ENCODE measurements around the gene PTPRN2.
A peak's percentile ranks its signal among the peaks of the same experiment; 100 is the strongest.
"Not testable (repeated sequence)": the region's sequence is repeated elsewhere in the genome, so short reads cannot be mapped to it uniquely, and the experiment has no call there.

The PTPRN2 gene

DNA sequence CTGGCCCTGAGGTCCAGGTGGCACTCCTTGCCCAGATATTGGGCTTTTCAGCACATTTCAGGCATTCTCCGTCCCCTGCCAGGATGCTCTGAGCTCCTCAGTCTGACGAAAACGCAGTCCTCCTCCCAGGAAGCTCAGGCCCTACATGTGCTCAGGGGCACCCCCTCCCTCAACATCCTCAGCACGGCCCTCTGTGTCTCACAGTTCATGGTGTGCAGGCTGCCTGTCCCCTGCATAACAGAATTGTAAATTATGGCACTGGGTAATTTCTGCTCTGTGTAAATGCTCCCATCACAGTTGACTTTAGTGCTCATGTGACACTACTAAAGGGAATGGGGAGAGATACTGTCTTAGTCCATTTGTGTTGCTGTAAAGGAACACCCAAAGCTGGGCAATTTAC, 687.1 kb downstream of the PTPRN2 start:
- DNase-seq (ENCODE audit: low spot score), result no peak

GRCh38 chr7:157900011-157900410, 687.6 kb downstream of the PTPRN2 start:
- DNase-seq (ENCODE audit: low spot score), result no peak

GRCh38 chr7:157898802-157899505, 688.7 kb downstream of the PTPRN2 start:
- DNase-seq (ENCODE audit: low spot score), result no peak

DNA sequence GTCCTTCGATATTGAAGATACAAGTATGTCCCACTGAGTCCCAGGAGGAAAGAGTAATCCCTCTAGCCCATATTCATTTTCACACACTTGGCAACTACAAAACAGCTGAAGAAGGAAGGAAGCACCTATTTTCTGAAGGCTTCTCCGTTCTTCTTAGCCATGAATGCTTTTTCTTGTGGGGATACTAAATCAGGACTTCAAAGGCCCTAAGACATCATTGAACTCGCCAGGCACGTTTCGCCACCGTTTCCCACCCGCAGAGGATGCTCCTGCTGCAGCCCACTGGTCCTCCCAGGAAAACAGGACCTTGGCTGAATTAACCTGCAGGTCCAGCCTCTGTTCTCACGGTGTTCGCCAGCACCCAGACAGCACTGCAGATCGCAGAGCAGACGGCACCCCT, 689.4 kb downstream of the PTPRN2 start:
- DNase-seq (ENCODE audit: low spot score), result no peak

DNA sequence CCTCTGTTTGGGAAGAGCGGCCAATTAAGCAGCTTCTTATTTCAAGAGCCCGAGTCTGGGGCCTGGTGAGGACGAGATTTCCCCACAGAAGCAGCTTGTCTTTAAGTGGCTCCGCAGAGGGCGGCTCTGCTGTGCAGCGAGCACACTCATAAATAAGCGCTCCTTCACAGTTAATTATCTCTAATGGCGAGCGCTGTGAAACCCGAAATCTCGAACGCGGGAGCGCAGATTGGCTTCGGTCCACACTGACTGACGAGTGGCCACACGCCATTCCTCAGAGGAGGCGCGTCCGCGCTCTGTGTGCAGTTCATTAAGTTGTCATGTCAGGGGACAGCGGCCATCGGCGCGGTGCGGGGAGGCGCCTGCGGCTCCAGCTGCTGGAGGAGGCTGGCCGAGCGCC, 689.9 kb downstream of the PTPRN2 start:
- DNase-seq (ENCODE audit: low spot score), result peak; percentile 11

GRCh38 chr7:157896774-157897555, 690.7 kb downstream of the PTPRN2 start:
- DNase-seq (ENCODE audit: low spot score), result peak; percentile 8

DNA sequence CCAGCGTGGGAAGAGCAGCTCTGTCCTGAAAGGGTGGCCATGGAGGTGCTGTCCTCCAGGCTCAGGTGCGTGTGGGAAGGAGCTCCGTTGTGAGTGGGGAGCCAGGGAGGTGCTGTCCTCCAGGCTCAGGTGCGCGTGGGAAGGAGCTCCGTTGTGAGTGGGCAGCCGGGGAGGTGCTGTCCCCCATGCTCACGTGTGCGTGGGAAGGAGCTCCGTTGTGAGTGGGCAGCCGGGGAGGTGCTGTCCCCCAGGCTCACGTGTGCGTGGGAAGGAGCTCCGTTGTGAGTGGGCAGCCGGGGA, 691.3 kb downstream of the PTPRN2 start:
- peak; percentile 7 for DNase-seq (ENCODE audit: low spot score)

DNA sequence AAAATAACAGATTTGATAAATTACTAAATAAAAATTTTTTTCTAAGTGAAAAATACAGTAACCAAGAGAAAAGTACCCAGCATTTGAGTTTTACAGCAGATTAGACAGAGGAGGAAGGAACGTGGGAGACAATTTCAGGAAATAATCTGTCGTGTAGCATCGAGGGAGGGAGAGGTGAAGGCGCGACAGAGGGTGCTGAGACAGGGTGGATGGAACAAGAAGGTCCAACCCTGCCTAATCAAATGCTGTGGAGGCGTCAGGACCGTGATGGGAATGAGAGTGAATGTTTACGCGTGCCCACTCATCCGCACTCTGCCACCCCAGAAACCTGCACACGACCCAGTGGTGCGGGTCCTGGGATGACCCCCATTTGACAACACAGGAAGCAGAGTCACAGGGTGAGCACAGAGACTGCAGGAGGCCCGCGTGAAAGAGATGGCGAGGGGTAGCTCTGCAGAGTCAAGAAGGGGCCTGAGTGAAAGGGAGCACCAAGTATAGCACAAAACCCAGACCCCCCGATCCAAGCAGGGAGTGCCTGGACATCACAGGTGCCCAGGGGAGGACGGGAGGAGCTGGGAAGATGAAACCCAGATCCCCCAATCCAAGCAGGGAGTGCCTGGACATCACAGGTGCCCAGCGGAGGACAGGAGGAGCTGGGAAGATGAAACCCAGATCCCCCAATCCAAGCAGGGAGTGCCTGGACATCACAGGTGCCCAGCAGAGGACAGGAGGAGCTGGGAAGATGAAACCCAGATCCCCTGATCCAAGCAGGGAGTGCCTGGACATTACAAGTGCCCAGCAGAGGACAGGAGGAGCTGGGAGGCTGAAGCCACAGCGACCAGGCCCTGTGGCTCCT, 691.9 kb downstream of the PTPRN2 start:
- DNase-seq (ENCODE audit: low spot score), result peak; percentile 8

- DNase-seq (ENCODE audit: low spot score), result not testable (repeated sequence)
Measured at GRCh38 chr7:157895098-157895497, 692.5 kb downstream of the PTPRN2 start.

- no peak for DNase-seq (ENCODE audit: low spot score)
Measured at GRCh38 chr7:157893535-157894044, 694.0 kb downstream of the PTPRN2 start.

DNA sequence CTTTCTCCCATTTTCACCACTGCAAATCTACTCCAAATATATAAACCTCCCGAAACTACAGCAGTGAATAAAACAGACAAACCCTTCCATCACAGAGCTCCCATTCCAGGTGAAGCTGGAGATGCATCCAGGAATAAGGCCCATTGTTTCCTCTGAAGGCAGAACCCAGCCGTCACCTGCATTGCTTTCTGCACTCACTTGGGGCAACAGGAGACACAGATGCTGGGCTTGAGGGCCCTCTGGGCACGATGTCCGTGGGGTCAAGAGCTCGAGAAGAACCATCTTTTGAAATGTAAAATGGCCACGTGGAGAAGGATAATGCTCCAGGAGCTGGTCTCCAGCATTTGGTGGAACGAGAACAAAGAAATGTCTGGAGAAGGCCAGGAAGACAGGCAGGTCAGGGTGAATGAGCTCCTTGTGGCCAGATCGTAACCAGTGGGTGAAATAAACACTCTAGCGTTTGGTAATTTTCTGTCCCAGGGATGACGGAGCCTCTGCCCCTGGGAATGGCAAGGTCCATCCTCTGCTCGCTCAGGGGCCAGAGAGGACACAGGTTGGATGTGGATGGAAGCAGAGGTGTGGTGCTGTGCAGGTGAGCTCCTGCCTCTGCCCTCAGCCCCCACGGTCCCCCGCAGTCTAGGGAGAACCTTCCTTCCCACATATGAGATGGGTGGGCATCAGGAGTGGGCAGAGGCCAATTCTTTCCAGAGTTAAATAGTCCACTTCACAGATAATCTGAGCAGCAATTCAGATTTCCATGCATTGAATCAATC, 694.7 kb downstream of the PTPRN2 start:
- no peak for DNase-seq (ENCODE audit: low spot score)

DNA sequence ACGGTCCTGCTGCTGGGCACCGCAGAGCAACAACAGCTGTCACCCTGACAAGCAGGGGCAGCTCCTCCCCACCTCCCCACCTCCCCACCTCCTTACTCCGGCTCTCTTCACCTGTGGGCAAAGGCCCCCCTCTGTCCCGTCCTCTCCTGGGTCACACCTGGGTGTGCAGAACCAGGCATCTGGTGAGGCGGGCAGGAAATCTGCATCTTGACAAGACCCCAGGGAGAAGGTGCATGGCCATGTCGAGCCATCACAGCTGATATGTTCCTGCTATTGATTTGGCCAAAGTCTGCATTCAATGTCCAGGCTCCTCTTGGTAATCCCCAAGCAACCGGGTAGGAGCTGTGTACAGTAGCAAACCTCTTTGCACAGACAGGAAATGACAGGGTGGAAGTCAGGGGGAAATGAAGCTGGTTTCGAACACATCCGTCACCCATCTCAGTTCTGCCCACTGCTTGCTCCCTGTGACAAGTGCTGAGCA, 696.7 kb downstream of the PTPRN2 start:
- DNase-seq (ENCODE audit: low spot score), result no peak

- no peak for DNase-seq (ENCODE audit: low spot score)
Measured at GRCh38 chr7:157889480-157889879, 698.1 kb downstream of the PTPRN2 start.

DNA sequence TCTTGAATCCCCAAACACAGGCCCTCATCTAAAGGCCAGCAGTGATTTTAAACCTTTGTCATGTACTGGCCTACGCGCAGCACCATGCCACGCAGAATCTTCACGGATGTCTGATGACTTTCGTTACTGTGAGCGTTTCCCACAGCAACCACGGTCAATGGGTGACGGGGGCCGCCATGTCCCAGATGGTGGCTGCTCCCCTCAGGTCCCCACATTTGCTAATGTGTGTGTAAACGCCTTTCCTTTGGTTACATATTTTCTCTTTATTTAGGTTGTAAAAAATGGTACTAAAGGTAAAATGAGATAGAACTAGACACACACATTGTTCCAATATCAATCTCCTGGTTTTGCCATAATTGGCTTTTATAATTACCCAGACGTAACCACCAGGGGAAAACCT, 699.0 kb downstream of the PTPRN2 start:
- no peak for DNase-seq (ENCODE audit: low spot score)

- no peak for DNase-seq (ENCODE audit: low spot score)
Measured at GRCh38 chr7:157887400-157887799, 700.2 kb downstream of the PTPRN2 start.

DNA sequence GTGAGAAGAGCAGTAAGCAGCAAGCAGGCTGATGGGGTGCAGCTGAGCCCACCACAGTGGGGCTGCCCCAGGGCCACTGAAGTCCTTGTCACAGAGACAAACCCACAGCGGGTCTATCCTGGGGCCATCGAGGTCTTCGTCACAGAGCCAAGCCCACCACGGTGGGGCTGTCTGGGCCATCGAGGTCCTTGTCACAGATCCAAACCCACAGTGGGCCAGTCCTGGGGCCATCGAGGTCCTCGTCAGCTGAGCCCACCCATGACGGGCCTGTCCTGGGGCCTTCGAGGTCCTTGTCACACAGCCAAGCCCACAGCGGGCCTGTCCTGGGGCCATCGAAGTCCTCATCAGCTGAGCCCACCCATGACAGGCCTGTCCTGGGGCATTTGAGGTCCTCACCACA, 700.9 kb downstream of the PTPRN2 start:
- DNase-seq (ENCODE audit: low spot score), result no peak

DNA sequence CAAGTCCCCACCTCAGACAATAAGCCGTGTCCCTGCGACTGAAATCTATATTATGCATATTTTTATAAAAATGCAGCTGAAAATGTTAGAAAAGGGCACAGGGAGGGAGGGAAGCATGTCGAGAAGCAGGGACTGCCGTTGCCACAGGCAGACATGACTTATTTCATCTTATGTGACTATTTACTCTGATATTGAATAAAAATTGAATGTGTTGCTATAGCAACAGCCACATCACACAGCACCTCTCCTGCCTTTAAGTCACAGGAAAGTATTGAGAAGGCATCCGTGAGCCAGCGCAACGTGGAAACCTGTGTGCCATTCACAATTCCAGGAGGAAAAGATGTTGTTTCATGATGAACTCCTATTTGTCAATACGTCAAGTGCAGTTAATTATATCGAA, 701.4 kb downstream of the PTPRN2 start:
- no peak for DNase-seq (ENCODE audit: low spot score)

DNA sequence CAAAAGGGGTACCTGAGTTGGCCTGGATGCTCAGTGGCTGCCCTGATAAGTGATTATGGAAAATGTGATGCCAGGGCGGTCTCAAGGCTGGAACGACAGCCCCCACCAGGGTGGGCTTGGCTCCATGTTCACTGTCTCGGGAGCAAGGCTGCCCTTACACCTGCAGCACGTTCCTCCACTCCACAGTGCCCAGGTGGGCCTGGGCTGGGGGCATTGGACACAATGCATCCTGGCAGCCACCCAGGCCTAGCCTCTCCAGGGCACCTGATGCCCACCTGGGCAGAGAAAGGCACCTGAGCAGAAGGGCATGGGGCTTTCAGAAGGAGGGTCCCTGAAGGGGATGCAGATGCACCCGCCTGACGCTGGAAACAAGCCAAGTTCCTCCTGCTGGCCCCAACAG, 702.5 kb downstream of the PTPRN2 start:
- DNase-seq (ENCODE audit: low spot score), result no peak

GRCh38 chr7:157884461-157885062, 703.1 kb downstream of the PTPRN2 start:
- DNase-seq (ENCODE audit: low spot score), result no peak

DNA sequence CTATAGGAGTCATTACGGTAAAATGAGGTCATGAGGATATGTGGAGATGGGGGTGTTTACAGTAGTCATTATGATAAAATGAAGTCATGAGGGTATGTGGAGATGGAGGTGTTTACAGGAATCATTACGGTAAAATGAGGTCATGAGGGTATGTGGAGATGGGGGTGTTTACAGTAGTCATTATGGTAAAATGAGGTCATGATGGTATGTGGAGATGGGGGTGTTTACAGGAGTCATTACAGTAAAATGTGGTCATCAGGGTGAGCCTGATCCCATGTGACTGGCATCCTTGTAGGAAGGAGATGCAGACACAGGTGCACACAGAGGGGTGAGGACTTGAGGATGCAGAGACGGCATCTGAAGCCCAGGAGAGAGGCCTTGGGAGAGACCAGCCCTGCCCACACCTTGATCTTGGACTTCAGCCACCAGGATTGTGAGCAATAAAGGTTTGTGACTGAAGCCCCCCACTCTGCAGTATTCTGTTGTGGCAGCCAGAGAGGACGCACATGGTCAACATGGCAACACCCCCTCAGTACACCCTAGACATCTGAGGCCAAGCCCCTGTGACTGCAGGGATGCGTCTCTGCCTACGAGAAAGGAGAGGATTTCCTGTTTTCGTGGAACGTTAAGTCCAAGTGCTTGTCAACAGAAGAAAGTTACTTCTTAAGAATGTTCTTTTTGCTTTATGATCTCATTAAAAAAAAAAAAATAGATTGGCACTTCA, 706.4 kb downstream of the PTPRN2 start:
- DNase-seq (ENCODE audit: low spot score), result no peak

DNA sequence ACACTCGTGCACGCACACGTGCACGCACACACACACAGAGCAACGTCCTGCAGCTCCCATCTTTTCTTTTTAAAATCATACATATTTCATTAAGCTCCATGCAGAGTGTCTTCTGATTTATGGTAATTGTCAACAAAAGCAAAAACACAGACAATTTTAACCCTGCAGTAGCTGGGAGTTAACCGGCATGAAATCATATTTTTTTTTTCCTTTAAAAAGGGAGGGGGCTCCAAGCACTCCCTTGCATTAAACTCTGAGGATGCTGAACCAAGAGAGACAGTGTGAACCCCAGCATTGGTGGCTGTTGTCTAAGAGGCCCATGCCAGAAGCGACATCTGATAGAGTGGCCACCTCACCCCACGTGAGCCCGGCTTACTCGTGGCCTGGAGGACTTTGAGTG, 708.2 kb downstream of the PTPRN2 start:
- DNase-seq (ENCODE audit: low spot score), result no peak

Measured in D341Med (cell line).